ENCODE results near the gene C16orf96. TPM values are rescaled to one million over a fixed set of nuclear protein-coding genes. Genes with fewer than 3 reads are reported as not detected.

The C16orf96 gene
- total and polyA plus RNA-seq, 2 experiments from 2014 or later: not detected

GRCh38 chr16:4533490-4533889 is 22.6 kb upstream of the C16orf96 start:
- no peaks in the 10 kb centered on the region for H4K20me1 ChIP-seq (ENCODE audit: insufficient read depth)
- H3K4me1 ChIP-seq (ENCODE audit: insufficient read depth): no peaks in the 10 kb centered on the region
- H3K9me2 ChIP-seq (ENCODE audit: insufficient read depth): no peaks in the 10 kb centered on the region
- H3K36me3 ChIP-seq (ENCODE audit: low read depth): no peaks in the 10 kb centered on the region
- no peak overlapping the region for H3K4me2 ChIP-seq (ENCODE audit: unreplicated experiment)
- WGBS, 2 experiments (ENCODE audit: low coverage in 1 of 2, low lambda C conversion rate in 2 of 2, missing lambda C conversion rate in 2 of 2): 84 to 96% methylated on average over 3 to 6 of the region's 6 CpGs
- H3K27me3 ChIP-seq (replicated peaks; ENCODE audit: insufficient read depth): no peaks in the 10 kb centered on the region
- H3K9ac ChIP-seq: no peak overlapping the region
- H3K9me3 ChIP-seq (ENCODE audit: low read depth): no peaks in the 10 kb centered on the region
- H2AFZ ChIP-seq: no peak overlapping the region
- no peaks in the 10 kb centered on the region for H3F3A ChIP-seq (ENCODE audit: insufficient read depth)
- TF ChIP-seq EZH2 (IDR thresholded peaks at IDR 0.05; ENCODE audit: insufficient read depth, poor library complexity, severe bottlenecking): no peak
- H3K27ac ChIP-seq: no peak overlapping the region
- in situ Hi-C loops (cut with MboI): no loop called here
- no peak for DNase-seq
- H3K79me2 ChIP-seq (ENCODE audit: insufficient read depth): peaks cover 18% of the 10 kb centered on the region
- no peak overlapping the region for H3K4me3 ChIP-seq

GRCh38 chr16:4534151-4534790 is 21.9 kb upstream of the C16orf96 start:
- no peaks in the 10 kb centered on the region for H3K36me3 ChIP-seq (ENCODE audit: low read depth)
- H3K9me2 ChIP-seq (ENCODE audit: insufficient read depth): no peaks in the 10 kb centered on the region
- no peaks in the 10 kb centered on the region for H3K4me1 ChIP-seq (ENCODE audit: insufficient read depth)
- H3F3A ChIP-seq (ENCODE audit: insufficient read depth): no peaks in the 10 kb centered on the region
- no peak overlapping the region for H3K4me2 ChIP-seq (ENCODE audit: unreplicated experiment)
- H3K27me3 ChIP-seq (replicated peaks; ENCODE audit: insufficient read depth): no peaks in the 10 kb centered on the region
- H3K4me3 ChIP-seq: no peak overlapping the region
- H3K79me2 ChIP-seq (ENCODE audit: insufficient read depth): peaks cover 18% of the 10 kb centered on the region
- H2AFZ ChIP-seq: no peak overlapping the region
- in situ Hi-C loops (cut with MboI): no loop called here
- DNase-seq: no peak
- no peak for TF ChIP-seq EZH2 (IDR thresholded peaks at IDR 0.05; ENCODE audit: insufficient read depth, poor library complexity, severe bottlenecking)
- TF ChIP-seq EZH2phosphoT487 (IDR thresholded peaks at IDR 0.05; ENCODE audit: insufficient read depth, low read depth): no peak
- WGBS, 2 experiments (ENCODE audit: low coverage in 1 of 2, low lambda C conversion rate in 2 of 2, missing lambda C conversion rate in 2 of 2): 85 to 86% methylated on average over 12 to 13 of the region's 13 CpGs
- no peaks in the 10 kb centered on the region for H3K9me3 ChIP-seq (ENCODE audit: low read depth)
- no peaks in the 10 kb centered on the region for H4K20me1 ChIP-seq (ENCODE audit: insufficient read depth)
- no peak overlapping the region for H3K9ac ChIP-seq
- H3K27ac ChIP-seq: no peak overlapping the region

DNA sequence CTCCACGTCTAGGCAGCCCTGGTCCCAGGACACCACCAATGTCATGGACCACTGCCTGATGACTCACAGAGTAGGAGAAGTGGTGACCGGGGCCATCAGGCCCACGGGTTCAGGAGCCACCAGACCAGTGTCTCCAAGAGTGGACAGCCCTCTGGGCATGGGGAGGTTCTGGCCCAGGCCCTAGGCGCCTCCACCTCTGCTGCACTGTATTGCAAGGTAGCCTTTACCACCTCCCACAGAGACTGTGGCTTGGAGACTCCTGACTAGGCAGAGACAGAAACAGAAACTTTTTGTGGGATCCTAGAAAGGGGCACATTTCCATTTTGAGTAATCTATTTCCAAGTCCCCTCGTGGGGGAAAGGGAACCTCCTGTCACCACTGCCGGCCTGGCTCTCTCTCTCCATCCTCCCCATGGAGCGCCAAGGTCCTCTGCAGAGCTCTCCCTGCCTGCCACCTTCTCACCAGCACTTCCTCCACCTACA is 20.5 kb upstream of the C16orf96 start:
- Histone ChIP-seq H3K36me3 (ENCODE audit: low read depth) (no peaks in the 10 kb centered on the region), H2AFZ (no peak overlapping the region), H3F3A (ENCODE audit: insufficient read depth) (no peaks in the 10 kb centered on the region), H3K27ac (no peak overlapping the region), H3K9ac (no peak overlapping the region), H3K4me3 (no peak overlapping the region), H3K79me2 (ENCODE audit: insufficient read depth) (peaks cover 18% of the 10 kb centered on the region), H3K9me3 (ENCODE audit: low read depth) (no peaks in the 10 kb centered on the region), H4K20me1 (ENCODE audit: insufficient read depth) (no peaks in the 10 kb centered on the region), H3K27me3 (replicated peaks; ENCODE audit: insufficient read depth) (no peaks in the 10 kb centered on the region), H3K9me2 (ENCODE audit: insufficient read depth) (no peaks in the 10 kb centered on the region), H3K4me1 (ENCODE audit: insufficient read depth) (no peaks in the 10 kb centered on the region), H3K4me2 (ENCODE audit: unreplicated experiment) (no peak overlapping the region)
- no peak for TF ChIP-seq EZH2phosphoT487 (IDR thresholded peaks at IDR 0.05; ENCODE audit: insufficient read depth, low read depth)
- no peak for TF ChIP-seq EZH2 (IDR thresholded peaks at IDR 0.05; ENCODE audit: insufficient read depth, poor library complexity, severe bottlenecking)
- no peak for DNase-seq
- in situ Hi-C loops (cut with MboI): no loop called here
- 76 to 86% methylated on average over 7 of the region's 7 CpGs for WGBS, 2 experiments (ENCODE audit: low coverage in 1 of 2, low lambda C conversion rate in 2 of 2, missing lambda C conversion rate in 2 of 2)

DNA sequence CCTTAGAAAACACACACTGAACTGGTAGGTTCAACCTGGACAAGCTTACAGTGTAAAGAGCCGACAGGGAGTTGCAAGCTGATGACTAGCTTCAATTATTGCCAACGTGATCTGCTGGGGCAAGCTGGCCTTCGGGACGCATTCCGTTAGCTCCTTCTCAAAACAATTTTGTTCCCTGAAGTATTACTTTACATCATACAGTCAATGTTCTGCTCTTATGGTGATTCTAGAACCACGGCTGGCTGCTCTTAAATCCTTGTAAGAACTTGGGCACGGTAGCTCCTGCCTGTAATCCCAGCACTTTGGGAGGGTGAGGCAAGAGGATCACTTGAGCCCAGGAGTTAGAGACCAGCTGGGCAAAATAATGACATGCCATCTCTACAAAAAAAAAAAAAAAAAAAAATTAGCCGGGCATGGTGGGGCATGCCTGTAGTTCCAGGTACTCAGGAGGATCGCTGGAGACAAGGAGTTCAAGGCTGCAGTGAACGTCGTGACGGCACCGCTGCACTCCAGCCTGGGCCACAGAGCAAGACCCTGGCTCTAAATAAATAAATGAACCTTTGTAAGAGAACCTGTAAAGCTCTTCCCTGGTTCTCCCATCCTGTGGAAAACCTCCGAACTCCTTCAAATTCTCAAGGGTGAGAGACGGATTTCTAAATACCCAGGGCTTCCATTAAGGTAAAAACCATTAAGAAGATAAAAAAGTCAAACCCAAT is 19.6 kb upstream of the C16orf96 start:
- Histone ChIP-seq H3K9ac (no peak overlapping the region), H3K4me3 (no peak overlapping the region), H3K27me3 (replicated peaks; ENCODE audit: insufficient read depth) (no peaks in the 10 kb centered on the region), H4K20me1 (ENCODE audit: insufficient read depth) (no peaks in the 10 kb centered on the region), H3K4me2 (ENCODE audit: unreplicated experiment) (no peak overlapping the region), H3F3A (ENCODE audit: insufficient read depth) (no peaks in the 10 kb centered on the region), H3K79me2 (ENCODE audit: insufficient read depth) (peaks cover 18% of the 10 kb centered on the region), H3K9me3 (ENCODE audit: low read depth) (no peaks in the 10 kb centered on the region), H2AFZ (no peak overlapping the region), H3K27ac (no peak overlapping the region), H3K36me3 (ENCODE audit: low read depth) (no peaks in the 10 kb centered on the region), H3K4me1 (ENCODE audit: insufficient read depth) (no peaks in the 10 kb centered on the region), H3K9me2 (ENCODE audit: insufficient read depth) (no peaks in the 10 kb centered on the region)
- DNase-seq: no peak
- TF ChIP-seq EZH2phosphoT487 (IDR thresholded peaks at IDR 0.05; ENCODE audit: insufficient read depth, low read depth): no peak
- no peak for TF ChIP-seq EZH2 (IDR thresholded peaks at IDR 0.05; ENCODE audit: insufficient read depth, poor library complexity, severe bottlenecking)
- 94 to 96% methylated on average over 15 of the region's 15 CpGs for WGBS, 2 experiments (ENCODE audit: low coverage in 1 of 2, low lambda C conversion rate in 2 of 2, missing lambda C conversion rate in 2 of 2)
- in situ Hi-C loops (cut with MboI): no loop called here

Data from GM23248 (cell line).